ENCODE results near the gene ATP11A. TPM values are rescaled to one million over a fixed set of nuclear protein-coding genes. Genes with fewer than 3 reads are reported as not detected.

ATP11A gene
- total RNA-seq, 2 donors from 2014 or later: 122 to 140 TPM

- Mint-ChIP-seq H3K4me3 (no peak overlapping the region), H3K27ac (no peak overlapping the region), H3K4me1 (peaks cover 32% of the 10 kb centered on the region), H3K9me3 (no peaks in the 10 kb centered on the region), H3K36me3 (ENCODE audit: low read depth) (peaks cover 1% of the 10 kb centered on the region), H3K27me3 (ENCODE audit: insufficient read depth) (no peaks in the 10 kb centered on the region)
- H3K4me3 ChIP-seq (ENCODE audit: low read length): no peak overlapping the region
- no peak for TF ChIP-seq CTCF (conservative IDR thresholded peaks at IDR 0.05)
- peaks cover 11% of the 10 kb centered on the region for H3K4me1 ChIP-seq (ENCODE audit: control insufficient read depth, insufficient read depth, low read length)
- no peak overlapping the region for H3K9ac ChIP-seq (ENCODE audit: extremely low read depth, low read length, poor library complexity, severe bottlenecking)
- H3K9me3 ChIP-seq (ENCODE audit: control insufficient read depth, low read length): no peaks in the 10 kb centered on the region
- no peaks in the 10 kb centered on the region for H3K27me3 ChIP-seq (ENCODE audit: control insufficient read depth, insufficient read depth, low read length, poor library complexity, severe bottlenecking)
- H3K36me3 ChIP-seq (ENCODE audit: control insufficient read depth, insufficient read depth, low read length): no peaks in the 10 kb centered on the region
- DNase-seq: no peak
- no peak overlapping the region for H3K27ac ChIP-seq (ENCODE audit: low read depth, low read length)
- WGBS, 2 experiments (ENCODE audit: insufficient coverage in 1 of 2, insufficient read length in 1 of 2): 81 to 93% methylated on average over 6 to 11 of the region's 11 CpGs
Observed at GRCh38 chr13:112764028-112764427, 74.2 kb downstream of the ATP11A start.

GRCh38 chr13:112764864-112765561, 75.2 kb downstream of the ATP11A start:
- no peak for TF ChIP-seq CTCF (conservative IDR thresholded peaks at IDR 0.05)
- peaks cover 28% of the 10 kb centered on the region for H3K4me1 Mint-ChIP-seq
- Histone ChIP-seq H3K27ac (ENCODE audit: low read depth, low read length) (no peak overlapping the region), H3K9ac (ENCODE audit: extremely low read depth, low read length, poor library complexity, severe bottlenecking) (no peak overlapping the region), H3K9me3 (ENCODE audit: control insufficient read depth, low read length) (no peaks in the 10 kb centered on the region), H3K36me3 (ENCODE audit: control insufficient read depth, insufficient read depth, low read length) (no peaks in the 10 kb centered on the region), H3K4me3 (ENCODE audit: low read length) (no peak overlapping the region), H3K4me1 (ENCODE audit: control insufficient read depth, insufficient read depth, low read length) (peaks cover 9% of the 10 kb centered on the region), H3K27me3 (ENCODE audit: control insufficient read depth, insufficient read depth, low read length, poor library complexity, severe bottlenecking) (no peaks in the 10 kb centered on the region)
- no peaks in the 10 kb centered on the region for H3K36me3 Mint-ChIP-seq (ENCODE audit: low read depth)
- DNase-seq: no peak
- H3K27me3 Mint-ChIP-seq (ENCODE audit: insufficient read depth): no peaks in the 10 kb centered on the region
- no peaks in the 10 kb centered on the region for H3K9me3 Mint-ChIP-seq
- peak overlapping the region; percentile 27 for H3K27ac Mint-ChIP-seq
- H3K4me3 Mint-ChIP-seq: no peak overlapping the region
- 86 to 91% methylated on average over 11 to 23 of the region's 23 CpGs for WGBS, 2 experiments (ENCODE audit: insufficient coverage in 1 of 2, insufficient read length in 1 of 2)

- H3K4me3 ChIP-seq (ENCODE audit: low read length): no peak overlapping the region
- 93 to 95% methylated on average over 16 to 24 of the region's 24 CpGs for WGBS, 2 experiments (ENCODE audit: insufficient coverage in 1 of 2, insufficient read length in 1 of 2)
- no peaks in the 10 kb centered on the region for H3K9me3 ChIP-seq (ENCODE audit: control insufficient read depth, low read length)
- H3K27me3 Mint-ChIP-seq (ENCODE audit: insufficient read depth): no peaks in the 10 kb centered on the region
- peaks cover 28% of the 10 kb centered on the region for H3K4me1 Mint-ChIP-seq
- peak overlapping the region; percentile 27 for H3K27ac Mint-ChIP-seq
- TF ChIP-seq CTCF (conservative IDR thresholded peaks at IDR 0.05): no peak
- peaks cover 9% of the 10 kb centered on the region for H3K4me1 ChIP-seq (ENCODE audit: control insufficient read depth, insufficient read depth, low read length)
- H3K9ac ChIP-seq (ENCODE audit: extremely low read depth, low read length, poor library complexity, severe bottlenecking): no peak overlapping the region
- no peak overlapping the region for H3K4me3 Mint-ChIP-seq
- no peaks in the 10 kb centered on the region for H3K27me3 ChIP-seq (ENCODE audit: control insufficient read depth, insufficient read depth, low read length, poor library complexity, severe bottlenecking)
- no peak for DNase-seq
- no peaks in the 10 kb centered on the region for H3K36me3 ChIP-seq (ENCODE audit: control insufficient read depth, insufficient read depth, low read length)
- H3K36me3 Mint-ChIP-seq (ENCODE audit: low read depth): no peaks in the 10 kb centered on the region
- no peak overlapping the region for H3K27ac ChIP-seq (ENCODE audit: low read depth, low read length)
- H3K9me3 Mint-ChIP-seq: no peaks in the 10 kb centered on the region
Observed at GRCh38 chr13:112765731-112766130, 75.9 kb downstream of the ATP11A start.

Data from endodermal cell (in vitro differentiated cells).